ENCODE data around the gene TBC1D10A.

GRCh38 chr22:30286813-30287647, 39.7 kb downstream of the TBC1D10A start:
- peak; percentile 80 for TF ChIP-seq CTCF (IDR thresholded peaks at IDR 0.05; ENCODE audit: low read depth, low read length)
- TF ChIP-seq MYC (IDR thresholded peaks at IDR 0.05; ENCODE audit: low read depth, low read length): 0 out of 2 replicates have a peak, but pooled peaks have one; percentile 21
- TF ChIP-seq POLR2A (IDR thresholded peaks at IDR 0.05; ENCODE audit: extremely low read depth, insufficient read length): no peak
- 0 out of 2 replicates have a peak, but pooled peaks have one; percentile 8 for TF ChIP-seq MAX (IDR thresholded peaks at IDR 0.05; ENCODE audit: low read depth, low read length)
